GM21360 (cell line): ENCODE measurements around the gene C3orf22.

Source experiments
- ATAC-seq: cut with Tn5 transposase; IDR thresholded peaks from one replicate; pipeline ENCODE4 v1.9.1; 2021; ENCODE audit warnings: mild to moderate bottlenecking, moderate library complexity; ENCODE audit not compliant: unreplicated experiment

Gene C3orf22

GRCh38 chr3:126528800-126529541 is 29.8 kb downstream of the C3orf22 start:
- no peak for ATAC-seq

GRCh38 chr3:126528419-126528799 is 30.3 kb downstream of the C3orf22 start:
- no peak for ATAC-seq

- ATAC-seq: no peak
These were observed 31.1 kb downstream of the C3orf22 start for GRCh38 chr3:126527455-126528211.

GRCh38 chr3:126527006-126527405 is 31.7 kb downstream of the C3orf22 start:
- ATAC-seq: no peak

- ATAC-seq: no peak
These were observed 32.1 kb downstream of the C3orf22 start for GRCh38 chr3:126526668-126527005.

- ATAC-seq: no peak
These were observed 32.7 kb downstream of the C3orf22 start for GRCh38 chr3:126525853-126526667.

GRCh38 chr3:126525091-126525852 is 33.5 kb downstream of the C3orf22 start:
- no peak for ATAC-seq

- ATAC-seq: no peak
These were observed 34.2 kb downstream of the C3orf22 start for GRCh38 chr3:126524429-126524988.

GRCh38 chr3:126523745-126524428 is 34.8 kb downstream of the C3orf22 start, which contains the start of gene CHST13:
Gene CHST13, plus strand, starts transcription at chr3:126524155. Its CDS starts 178 bp downstream, at chr3:126524333.
- ATAC-seq: no peak

- ATAC-seq: no peak
These were observed 36.4 kb downstream of the C3orf22 start for GRCh38 chr3:126522363-126522788.

GRCh38 chr3:126521122-126521891 is 37.4 kb downstream of the C3orf22 start:
- no peak for ATAC-seq

- ATAC-seq: no peak
These were observed 39.0 kb downstream of the C3orf22 start for GRCh38 chr3:126519506-126520455.

GRCh38 chr3:126518779-126519177 is 40.0 kb downstream of the C3orf22 start:
- ATAC-seq: no peak

- ATAC-seq: no peak
These were observed 40.5 kb downstream of the C3orf22 start for GRCh38 chr3:126517986-126518778.

- no peak for ATAC-seq
These were observed 41.3 kb downstream of the C3orf22 start, which contains the start of gene UROC1 for GRCh38 chr3:126517291-126517951. Gene UROC1, minus strand, starts transcription at chr3:126517773. Its CDS starts 54 bp downstream, at chr3:126517719.

- no peak for ATAC-seq
These were observed 41.8 kb downstream of the C3orf22 start for GRCh38 chr3:126516936-126517290.
